ENCODE results near the gene SMPX. TPM values are rescaled to one million over a fixed set of nuclear protein-coding genes. Genes with fewer than 3 reads are reported as not detected.

Gene SMPX
- total RNA-seq, 3 donors from 2014 or later: 0.65 to 11.8 TPM; not detected in 1

DNA sequence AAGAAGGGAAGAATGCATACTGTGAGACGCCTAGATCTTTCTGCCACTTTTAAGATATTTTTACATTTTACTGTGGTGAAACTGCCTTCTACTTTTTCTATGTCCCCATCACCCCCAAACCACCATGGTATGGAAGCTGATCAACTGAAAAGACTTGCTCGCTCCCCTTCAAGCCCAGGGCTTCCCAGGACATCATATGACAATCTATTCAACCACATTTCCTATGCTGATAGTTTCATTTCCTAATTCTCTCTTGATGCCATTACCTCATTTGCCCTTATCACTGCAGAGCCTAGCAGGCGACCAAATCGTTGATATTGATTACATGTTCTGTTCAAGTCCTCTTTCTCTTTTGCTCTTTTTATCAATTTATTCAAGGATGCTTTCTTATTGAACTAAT lies 59.6 kb downstream of the SMPX start:
- ATAC-seq (no peak), DNase-seq (no peak)
- Histone ChIP-seq H3K4me1 (ENCODE audit: low read depth) (no peaks in the 10 kb centered on the region), H3K9me3 (no peaks in the 10 kb centered on the region), H3K36me3 (ENCODE audit: low read depth) (no peaks in the 10 kb centered on the region), H3K4me3 (no peak overlapping the region)
- TF ChIP-seq, protein P1, sequence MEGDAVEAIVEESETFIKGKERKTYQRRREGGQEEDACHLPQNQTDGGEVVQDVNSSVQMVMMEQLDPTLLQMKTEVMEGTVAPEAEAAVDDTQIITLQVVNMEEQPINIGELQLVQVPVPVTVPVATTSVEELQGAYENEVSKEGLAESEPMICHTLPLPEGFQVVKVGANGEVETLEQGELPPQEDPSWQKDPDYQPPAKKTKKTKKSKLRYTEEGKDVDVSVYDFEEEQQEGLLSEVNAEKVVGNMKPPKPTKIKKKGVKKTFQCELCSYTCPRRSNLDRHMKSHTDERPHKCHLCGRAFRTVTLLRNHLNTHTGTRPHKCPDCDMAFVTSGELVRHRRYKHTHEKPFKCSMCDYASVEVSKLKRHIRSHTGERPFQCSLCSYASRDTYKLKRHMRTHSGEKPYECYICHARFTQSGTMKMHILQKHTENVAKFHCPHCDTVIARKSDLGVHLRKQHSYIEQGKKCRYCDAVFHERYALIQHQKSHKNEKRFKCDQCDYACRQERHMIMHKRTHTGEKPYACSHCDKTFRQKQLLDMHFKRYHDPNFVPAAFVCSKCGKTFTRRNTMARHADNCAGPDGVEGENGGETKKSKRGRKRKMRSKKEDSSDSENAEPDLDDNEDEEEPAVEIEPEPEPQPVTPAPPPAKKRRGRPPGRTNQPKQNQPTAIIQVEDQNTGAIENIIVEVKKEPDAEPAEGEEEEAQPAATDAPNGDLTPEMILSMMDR (IDR thresholded peaks at IDR 0.05): no peak
- intact Hi-C loops (cut with DNase I, micrococcal nuclease): no loop called here

DNA sequence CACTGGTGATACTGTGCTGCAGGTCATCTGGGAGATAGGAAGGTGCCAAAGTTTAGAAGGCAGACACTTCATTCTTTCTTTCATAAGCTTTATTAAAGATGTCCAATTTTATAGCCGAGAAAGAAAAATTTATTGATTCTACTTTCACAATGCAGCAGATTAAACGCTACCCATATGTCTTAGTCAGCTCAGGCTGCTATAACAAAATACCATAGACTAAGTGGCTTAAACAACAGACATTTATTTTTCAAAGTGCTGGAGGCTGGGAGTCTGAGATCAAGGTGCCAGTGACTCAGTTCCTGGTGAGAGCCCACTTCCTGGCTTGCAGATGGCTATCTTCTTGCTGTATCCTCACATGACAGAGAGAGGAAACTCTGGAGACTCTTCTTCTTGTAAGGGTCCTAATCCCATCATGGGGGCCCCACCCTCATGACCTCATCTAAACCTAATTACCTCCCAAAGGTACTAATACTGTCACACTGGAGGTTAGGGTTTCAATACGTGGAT lies 66.4 kb downstream of the SMPX start:
- TF ChIP-seq, protein P1 (IDR thresholded peaks at IDR 0.05): no peak
- intact Hi-C loops (cut with DNase I, micrococcal nuclease): no loop called here
- H3K4me1 ChIP-seq (ENCODE audit: low read depth): no peaks in the 10 kb centered on the region
- no peaks in the 10 kb centered on the region for H3K9me3 ChIP-seq
- DNase-seq (no peak), ATAC-seq (no peak)
- no peak overlapping the region for H3K4me3 ChIP-seq
- H3K36me3 ChIP-seq (ENCODE audit: low read depth): no peaks in the 10 kb centered on the region

GRCh38 chrX:21683941-21684340 lies 74.0 kb downstream of the SMPX start:
- no peaks in the 10 kb centered on the region for H3K4me1 ChIP-seq (ENCODE audit: low read depth)
- intact Hi-C loops (cut with DNase I, micrococcal nuclease): no loop called here
- no peaks in the 10 kb centered on the region for H3K9me3 ChIP-seq
- H3K36me3 ChIP-seq (ENCODE audit: low read depth): no peaks in the 10 kb centered on the region
- ATAC-seq (no peak), DNase-seq (no peak)
- TF ChIP-seq, protein P1 (IDR thresholded peaks at IDR 0.05): no peak
- H3K4me3 ChIP-seq: no peak overlapping the region

GRCh38 chrX:21678048-21678612 lies 79.8 kb downstream of the SMPX start:
- Histone ChIP-seq H3K4me1 (ENCODE audit: low read depth) (no peaks in the 10 kb centered on the region), H3K36me3 (ENCODE audit: low read depth) (no peaks in the 10 kb centered on the region), H3K4me3 (no peak overlapping the region), H3K9me3 (no peaks in the 10 kb centered on the region)
- TF ChIP-seq, protein P1 (IDR thresholded peaks at IDR 0.05): no peak
- DNase-seq (no peak), ATAC-seq (peak; percentile 80)
- intact Hi-C loops (cut with DNase I, micrococcal nuclease): no loop called here

DNA sequence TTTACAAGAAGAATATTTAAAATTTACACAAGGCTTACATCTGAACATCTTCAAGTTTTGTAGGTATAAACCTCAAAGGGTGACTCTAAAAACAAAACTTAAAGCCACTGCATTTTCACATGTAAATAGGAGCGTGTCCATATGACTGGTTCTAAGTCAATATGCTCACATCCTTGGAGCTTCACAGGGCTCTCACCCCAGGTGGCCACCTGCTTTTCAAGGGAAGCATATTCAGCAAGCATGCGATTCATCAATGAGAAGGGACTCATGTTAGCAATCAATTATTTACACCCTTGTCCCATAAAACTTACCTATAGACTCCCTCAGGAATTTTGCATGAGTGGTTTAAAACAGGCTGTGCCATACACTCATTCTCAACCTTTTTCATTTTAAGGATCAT lies 82.0 kb downstream of the SMPX start:
- no peak overlapping the region for H3K4me3 ChIP-seq
- DNase-seq: no peak
- intact Hi-C loops (cut with DNase I, micrococcal nuclease): no loop called here
- H3K9me3 ChIP-seq: no peaks in the 10 kb centered on the region
- ATAC-seq: no peak
- H3K36me3 ChIP-seq (ENCODE audit: low read depth): no peaks in the 10 kb centered on the region
- TF ChIP-seq, protein P1 (IDR thresholded peaks at IDR 0.05): no peak
- H3K4me1 ChIP-seq (ENCODE audit: low read depth): no peaks in the 10 kb centered on the region
